ENCODE data around the gene OCA2.
"Not testable (repeated sequence)": the region's sequence is repeated elsewhere in the genome, so short reads cannot be mapped to it uniquely, and the experiment has no call there.

OCA2 gene

GRCh38 chr15:27723821-27724220 is 375.3 kb downstream of the OCA2 start:
- no peak for DNase-seq (ENCODE audit: low spot score)

DNA sequence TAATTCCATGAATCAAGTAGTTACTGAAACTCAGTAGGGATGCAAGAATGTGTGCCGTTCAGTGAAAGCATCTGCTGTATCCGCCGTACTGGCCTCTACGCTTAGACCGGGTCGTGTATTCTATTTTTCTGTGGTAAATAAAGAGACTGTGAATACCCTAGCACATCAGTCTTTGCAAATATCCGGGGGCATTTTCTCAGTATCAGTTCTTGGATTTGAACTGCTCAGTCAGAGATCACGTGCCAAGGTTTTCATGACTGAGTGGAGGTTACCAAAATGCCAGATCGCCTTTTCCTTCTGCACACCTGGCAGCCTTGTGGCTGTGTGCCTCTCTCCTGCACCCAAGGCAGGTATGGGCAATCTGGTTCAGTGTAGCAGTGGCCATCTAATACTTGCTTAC is 377.0 kb downstream of the OCA2 start:
- DNase-seq (ENCODE audit: low spot score), result no peak

DNA sequence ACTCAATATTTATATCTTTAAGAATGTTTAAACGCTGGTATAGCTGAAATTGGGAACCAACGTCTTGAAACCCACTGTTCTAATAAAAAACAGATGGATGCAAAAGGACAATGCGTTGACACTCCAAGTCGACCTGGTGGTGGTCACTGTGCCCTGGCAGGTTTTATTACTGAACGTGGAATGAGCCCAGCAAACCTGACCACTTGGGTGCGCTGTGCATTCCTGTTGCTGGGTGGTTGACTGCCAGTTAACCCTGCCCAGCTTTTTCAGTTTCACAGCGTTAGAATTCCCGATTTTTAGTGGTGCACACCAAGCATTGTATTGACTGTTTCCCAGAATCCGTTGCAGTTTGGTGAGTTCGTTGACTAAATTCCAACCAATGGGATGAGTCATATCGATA is 384.4 kb downstream of the OCA2 start:
- DNase-seq (ENCODE audit: low spot score), result no peak

DNA sequence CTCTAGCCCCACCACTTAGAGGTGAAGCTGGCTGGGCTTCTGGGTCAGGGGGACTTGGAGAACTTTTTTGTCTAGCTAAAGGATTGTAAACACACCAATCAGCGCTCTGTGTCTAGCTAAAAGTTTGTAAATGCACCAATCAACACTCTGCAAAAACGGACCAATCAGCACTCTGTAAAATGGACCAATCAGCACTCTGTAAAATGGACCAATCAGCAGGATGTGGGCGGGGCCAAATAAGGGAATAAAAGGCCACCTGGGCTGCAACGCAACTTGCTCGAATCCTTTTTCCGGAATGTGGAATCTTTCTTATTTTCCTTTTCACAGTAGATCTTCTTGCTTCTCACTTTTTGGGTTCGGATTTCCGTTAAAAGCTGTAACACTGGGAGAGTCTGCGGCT is 385.3 kb downstream of the OCA2 start:
- DNase-seq (ENCODE audit: low spot score), result not testable (repeated sequence)

- no peak for DNase-seq (ENCODE audit: low spot score)
These were observed 391.9 kb downstream of the OCA2 start for GRCh38 chr15:27707257-27707656.

DNA sequence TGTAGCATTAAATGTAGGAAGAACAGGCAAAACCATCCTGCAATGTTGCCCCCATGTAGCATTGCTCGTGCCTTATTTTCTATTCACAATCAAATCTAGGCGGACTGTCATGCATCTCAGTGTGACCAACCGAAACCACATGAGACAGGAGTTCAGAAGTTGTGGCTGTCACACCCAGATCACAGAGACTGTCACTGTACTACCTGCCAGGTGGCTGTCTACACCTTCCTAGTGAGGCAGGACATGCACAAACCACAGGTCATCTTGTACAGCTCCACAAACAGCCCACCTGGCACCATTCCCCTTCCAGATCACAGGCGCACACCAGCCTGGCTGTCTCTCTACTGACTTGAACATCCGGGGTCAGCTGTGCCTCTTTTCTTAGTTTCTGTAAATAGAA is 392.8 kb downstream of the OCA2 start:
- DNase-seq (ENCODE audit: low spot score), result no peak

GRCh38 chr15:27705056-27705455 is 394.1 kb downstream of the OCA2 start:
- peak; percentile 58 for DNase-seq (ENCODE audit: low spot score)
